IMR-90 (cell line): Measurements from ENCODE around the gene TRIM2. TPM values are rescaled to one million over a fixed set of nuclear protein-coding genes. Genes with fewer than 3 reads are reported as not detected.

Experiments
- ATAC-seq: fragments of 200-7000 bp; cut with Tn5 transposase; 2 replicates; pipeline ENCODE4 v1.9.1; 2020; ENCODE audit warnings: low read depth, mild to moderate bottlenecking, moderate library complexity
- BruUV-seq: library from RNA; stranded (reverse); fragments of 400-500 nt; replicated peaks from 2 replicates; lab custom pipeline; 2021; lab: Mats Ljungman, UMichigan
- CTCF ChIA-PET: fragments of 300-600 bp; formaldehyde crosslinking; extraction: SDS; loops from one replicate; lab custom pipeline; 2021; ENCODE audit warnings: antibody characterized with exemption; lab: Yijun Ruan, JAX
- POLR2A ChIA-PET: fragments of 300-600 bp; sonication (Branson Sonifier 250); formaldehyde crosslinking; loops from one replicate; lab custom pipeline; 2022; ENCODE audit warnings: antibody characterized with exemption; ENCODE audit not compliant: unreplicated experiment; lab: Charles Lee
- DNase-seq: peaks from one replicate; pipeline ENCODE4 v3.0.0; 2013
- H2AFZ ChIP-seq: replicated peaks from 2 replicates; pipeline ENCODE3; 2013; ENCODE audit warnings: low read length, mild to moderate bottlenecking; ENCODE audit not compliant: poor library complexity
- H2AK5ac ChIP-seq: 2 replicates; pipeline ENCODE4 v1.6.1; 2013; ENCODE audit warnings: low read depth, low read length, inconsistent platforms
- H2AK9ac ChIP-seq: replicated peaks from 2 replicates; pipeline ENCODE3; 2013; ENCODE audit warnings: mild to moderate bottlenecking, low read depth, low read length, moderate library complexity; ENCODE audit not compliant: poor library complexity
- H2BK120ac ChIP-seq: 2 replicates; pipeline ENCODE4 v1.6.1; 2013; ENCODE audit warnings: low read depth, low read length, inconsistent platforms
- H2BK15ac ChIP-seq: 3 replicates; pipeline ENCODE4 v1.6.1; 2013; ENCODE audit warnings: low read depth, low read length, inconsistent platforms
- H2BK20ac ChIP-seq: 2 replicates; pipeline ENCODE4 v1.6.1; 2013; ENCODE audit warnings: low read depth, mild to moderate bottlenecking, inconsistent platforms, low read length, moderate library complexity
- H2BK5ac ChIP-seq: 2 replicates; pipeline ENCODE4 v1.6.1; 2013; ENCODE audit warnings: mild to moderate bottlenecking, low read depth, low read length, inconsistent platforms; ENCODE audit not compliant: poor library complexity, severe bottlenecking
- H3K14ac ChIP-seq: replicated peaks from 2 replicates; pipeline ENCODE4 v1.6.1; 2013; ENCODE audit warnings: low read depth, low read length, inconsistent platforms
- H3K18ac ChIP-seq: 2 replicates; pipeline ENCODE4 v1.6.1; 2013; ENCODE audit warnings: low read depth, low read length, control low read depth
- H3K23ac ChIP-seq: 2 replicates; pipeline ENCODE4 v1.6.1; 2013; ENCODE audit warnings: low read depth, low read length, inconsistent platforms
- H3K27ac ChIP-seq: 2 replicates; pipeline ENCODE4 v1.5.1; 2013; ENCODE audit warnings: mild to moderate bottlenecking, control low read depth, low read length; ENCODE audit not compliant: insufficient read depth
- H3K27me3 ChIP-seq: 2 replicates; pipeline ENCODE4 v1.6.1; 2013; ENCODE audit warnings: low read length; ENCODE audit not compliant: control insufficient read depth, insufficient read depth
- H3K36me3 ChIP-seq: 2 replicates; pipeline ENCODE4 v1.6.1; 2013; ENCODE audit warnings: low read length, mixed read lengths; ENCODE audit not compliant: control insufficient read depth, insufficient read depth
- H3K4ac ChIP-seq: 2 replicates; pipeline ENCODE4 v1.6.1; 2013; ENCODE audit warnings: low read depth, low read length, inconsistent platforms
- H3K4me1 ChIP-seq: 2 replicates; pipeline ENCODE4 v1.6.1; 2013; ENCODE audit warnings: low read length, mixed read lengths; ENCODE audit not compliant: control insufficient read depth, insufficient read depth
- H3K4me2 ChIP-seq: 2 replicates; pipeline ENCODE4 v1.6.1; 2013; ENCODE audit warnings: low read depth, mild to moderate bottlenecking, control low read depth, low read length, moderate library complexity
- H3K4me3 ChIP-seq: 2 replicates; pipeline ENCODE4 v1.5.1; 2013; ENCODE audit warnings: low read depth, mild to moderate bottlenecking, control low read depth, low read length, moderate library complexity; ENCODE audit not compliant: insufficient read depth
- H3K56ac ChIP-seq: 2 replicates; pipeline ENCODE4 v1.6.1; 2013; ENCODE audit warnings: low read length, inconsistent platforms; ENCODE audit not compliant: insufficient read depth; ENCODE audit errors: extremely low read depth
- H3K79me1 ChIP-seq, 2 experiments: 2 replicates each; pipeline ENCODE4 v1.6.1; 2013; ENCODE audit warnings: low read length in 2 of 2, inconsistent platforms in 1 of 2, low read depth in 1 of 2
- H3K9ac ChIP-seq: 2 replicates; pipeline ENCODE4 v1.6.1; 2013; ENCODE audit warnings: low read depth, low read length, control low read depth
- H3K9me1 ChIP-seq: 2 replicates; pipeline ENCODE4 v1.6.1; 2013; ENCODE audit warnings: low read length, inconsistent platforms; ENCODE audit not compliant: insufficient read depth
- H3K9me3 ChIP-seq: 2 replicates; pipeline ENCODE4 v1.6.1; 2013; ENCODE audit warnings: low read length; ENCODE audit not compliant: control insufficient read depth, insufficient read depth
- H4K20me1 ChIP-seq: 2 replicates; pipeline ENCODE4 v1.6.1; 2013; ENCODE audit warnings: low read length, inconsistent platforms; ENCODE audit not compliant: insufficient read depth
- H4K5ac ChIP-seq: 2 replicates; pipeline ENCODE4 v1.6.1; 2013; ENCODE audit warnings: mild to moderate bottlenecking, low read depth, low read length, control low read depth
- H4K8ac ChIP-seq, 2 experiments: 2 replicates each; pipeline ENCODE4 v1.6.1; 2013; ENCODE audit warnings: low read depth in 2 of 2, low read length in 2 of 2, control low read depth in 1 of 2, inconsistent platforms in 1 of 2
- H4K91ac ChIP-seq: 2 replicates; pipeline ENCODE4 v1.6.1; 2013; ENCODE audit warnings: low read depth, low read length, inconsistent platforms; ENCODE audit not compliant: insufficient read depth
- CEBPB ChIP-seq: IDR thresholded peaks from 2 replicates; pipeline ENCODE4 v1.6.1; 2012; ENCODE audit warnings: low read depth, low read length, improper control_type of control experiment
- CHD1 ChIP-seq: IDR thresholded peaks from 2 replicates; pipeline ENCODE4 v1.6.1; 2012; ENCODE audit warnings: low read depth, low read length, improper control_type of control experiment
- CTCF ChIP-seq: conservative IDR thresholded peaks from 2 replicates; pipeline ENCODE4 v1.5.1; 2012; ENCODE audit warnings: mild to moderate bottlenecking, low read depth, low read length, improper control_type of control experiment
- ELK1 ChIP-seq: fragments of 150-350 bp; IDR thresholded peaks from 2 replicates; pipeline ENCODE4 v1.6.1; 2016; ENCODE audit warnings: low read depth, mild to moderate bottlenecking, low read length, moderate library complexity, borderline replicate concordance
- MAFK ChIP-seq: IDR thresholded peaks from 2 replicates; pipeline ENCODE4 v1.6.1; 2012; ENCODE audit warnings: low read depth, low read length, improper control_type of control experiment
- MXI1 ChIP-seq: IDR thresholded peaks from 2 replicates; pipeline ENCODE4 v1.6.1; 2012; ENCODE audit warnings: low read depth, mild to moderate bottlenecking, low read length, moderate library complexity, borderline replicate concordance
- NFE2L2 ChIP-seq: fragments of 150-350 bp; IDR thresholded peaks from 2 replicates; pipeline ENCODE4 v1.6.1; 2016; ENCODE audit warnings: low read depth, mild to moderate bottlenecking, low read length
- WGBS, 2 experiments: methylation state at CpG; one replicate each; pipeline versions ENCODE4 v1.1.5 to v1.1.7; 2013; ENCODE audit warnings: missing lambda C conversion rate in 2 of 2; ENCODE audit not compliant: insufficient read length in 1 of 2; ENCODE audit errors: extremely low coverage in 2 of 2; 5-methylcytosine and 5-hydroxymethylcytosine counted together
- dilution Hi-C: fragments of 300-500 bp; cut with HindIII; formaldehyde crosslinking; loops from one replicate; pipeline ENCODE4 v1.14.3; 2018; ENCODE audit warnings: low sequenced_read_pairs; ENCODE audit not compliant: unreplicated experiment
- in situ Hi-C: fragments of 300-500 bp; cut with MboI; formaldehyde crosslinking; loops from 3 replicates; pipeline ENCODE4 v1.14.3; 2019; ENCODE audit warnings: low sequenced_read_pairs, inconsistent platforms, mixed read lengths
- intact Hi-C: fragments of 100-400 bp; cut with micrococcal nuclease; formaldehyde crosslinking; loops from 2 replicates; pipeline ENCODE4 v1.10.0; 2022
- polyA plus RNA-seq, 3 experiments: library from polyadenylated mRNA; depleted of rRNA; stranded (reverse); fragments of >200 nt; gene quantifications; 2 replicates each; pipeline ENCODE4 v1.2.3, GENCODE V29; 2012; ENCODE audit warnings: low replicate concordance in 1 of 3
- total RNA-seq: library from RNA; depleted of rRNA; stranded (reverse); fragments of >200 nt; gene quantifications from 2 replicates; pipeline ENCODE4 v1.2.3, GENCODE V29; 2012
- TF ChIP-seq, protein P1 (sequence below): fragments of 150-350 bp; IDR thresholded peaks from 2 replicates; pipeline ENCODE4 v1.6.1; 2017; ENCODE audit warnings: mild to moderate bottlenecking, antibody characterized with exemption, low read length, low read depth

The TRIM2 gene
- total and polyA plus RNA-seq, 2 of the 4 experiments (the other 2 are of a cell fraction): 16.0 to 64.2 TPM

- Histone ChIP-seq H3K23ac (no peak overlapping the region), H3K4me2 (no peak overlapping the region), H2AK5ac (no peak overlapping the region), H3K27ac (no peak overlapping the region), H3K56ac (no peak overlapping the region), H3K9me1 (no peaks in the 10 kb centered on the region), H3K36me3 (no peaks in the 10 kb centered on the region), H4K91ac (no peak overlapping the region), H3K27me3 (no peaks in the 10 kb centered on the region), H2BK5ac (no peak overlapping the region), H3K14ac (no peak overlapping the region), H3K4ac (no peak overlapping the region), H2BK120ac (no peak overlapping the region), H2AK9ac (no peak overlapping the region), H4K5ac (no peak overlapping the region), H4K20me1 (no peaks in the 10 kb centered on the region), H3K9me3 (no peaks in the 10 kb centered on the region), H3K79me1 (no peaks in the 10 kb centered on the region), H3K9ac (no peak overlapping the region), H3K4me1 (no peaks in the 10 kb centered on the region), H2BK15ac (no peak overlapping the region), H3K18ac (no peak overlapping the region), H2AFZ (no peak overlapping the region), H2BK20ac (no peak overlapping the region), H4K8ac (no peak overlapping the region), H3K4me3 (no peak overlapping the region)
- DNase-seq: no peak
- no peak for ATAC-seq
- dilution Hi-C loops (no loop called here), intact Hi-C loops (no loop called here), in situ Hi-C loops (no loop called here)
- WGBS, 2 experiments: no CpG with 5 or more reads among the region's 5 CpGs
- no TSS peak for BruUV-seq
- no peak for TF ChIP-seq CTCF
- TF ChIP-seq MAFK: no peak
- TF ChIP-seq ELK1: no peak
- TF ChIP-seq NFE2L2: no peak
- TF ChIP-seq MXI1: no peak
- TF ChIP-seq CHD1: no peak
- TF ChIP-seq, protein P1, sequence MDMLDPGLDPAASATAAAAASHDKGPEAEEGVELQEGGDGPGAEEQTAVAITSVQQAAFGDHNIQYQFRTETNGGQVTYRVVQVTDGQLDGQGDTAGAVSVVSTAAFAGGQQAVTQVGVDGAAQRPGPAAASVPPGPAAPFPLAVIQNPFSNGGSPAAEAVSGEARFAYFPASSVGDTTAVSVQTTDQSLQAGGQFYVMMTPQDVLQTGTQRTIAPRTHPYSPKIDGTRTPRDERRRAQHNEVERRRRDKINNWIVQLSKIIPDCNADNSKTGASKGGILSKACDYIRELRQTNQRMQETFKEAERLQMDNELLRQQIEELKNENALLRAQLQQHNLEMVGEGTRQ: no peak
- no peak for TF ChIP-seq CEBPB
- CTCF ChIA-PET: no interaction called here
- POLR2A ChIA-PET: no interaction called here
Measured at GRCh38 chr4:153197301-153197700, 6.9 kb upstream of the TRIM2 start.
